ENCODE results near the gene BTBD16. TPM values are rescaled to one million over a fixed set of nuclear protein-coding genes. Genes with fewer than 3 reads are reported as not detected.

BTBD16 gene
- total and polyA plus RNA-seq, 9 donors = 0.27 to 0.50 (median 0.40) TPM; not detected in 6

DNA sequence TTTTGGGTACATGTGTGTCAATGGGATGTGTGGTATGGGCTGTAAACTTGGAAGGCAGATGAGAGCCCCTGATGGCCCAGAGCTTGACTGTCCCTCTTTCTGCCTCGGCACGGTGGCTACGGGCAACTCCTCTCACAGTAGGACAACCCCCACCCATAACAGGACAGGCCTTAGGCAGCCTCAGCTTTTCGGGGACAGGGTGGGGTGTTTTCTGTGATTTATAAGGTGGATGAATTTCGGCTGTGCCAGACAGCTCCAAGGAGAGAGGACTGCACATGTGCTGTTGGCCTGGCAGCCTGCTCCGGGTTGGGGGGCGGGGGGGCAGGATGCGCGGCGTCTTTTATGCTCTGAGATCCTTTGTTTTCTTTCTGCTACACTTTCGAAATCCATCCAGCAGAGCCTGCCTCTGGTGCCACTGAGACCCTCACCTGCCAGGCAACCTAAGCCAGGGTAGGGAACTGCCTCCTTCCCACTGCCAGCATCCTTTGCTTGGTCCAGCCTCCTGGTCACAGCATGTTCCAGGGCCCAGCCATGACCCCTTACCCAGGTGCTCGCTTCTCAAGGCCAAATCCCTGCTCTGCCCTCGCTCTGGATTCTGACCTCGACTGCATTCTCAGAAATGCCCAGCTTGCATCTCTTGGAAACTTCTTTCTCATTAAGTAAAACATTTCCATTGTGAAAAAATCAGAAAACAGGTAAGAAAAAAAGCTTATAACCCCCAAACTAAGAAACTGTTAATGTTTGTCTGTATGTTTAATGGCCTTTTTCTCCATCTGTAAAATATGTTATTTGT lies 15.4 kb upstream of the BTBD16 start:
- Histone ChIP-seq H3K4me3 (ENCODE audit: low read length) (no peak overlapping the region), H3K9me3 (replicated peaks; ENCODE audit: control insufficient read depth, low read depth, low read length) (no peaks in the 10 kb centered on the region), H3K27ac (ENCODE audit: low read length) (no peak overlapping the region), H3K27me3 (ENCODE audit: control insufficient read depth, insufficient read depth, low read length) (no peaks in the 10 kb centered on the region), H3K4me1 (ENCODE audit: control insufficient read depth, insufficient read depth, low read length) (peaks cover 6% of the 10 kb centered on the region), H3K36me3 (ENCODE audit: control insufficient read depth, insufficient read depth, low read length) (peaks cover 47% of the 10 kb centered on the region)
- WGBS (ENCODE audit: insufficient coverage) = 86% methylated on average over 9 of the region's 14 CpGs
- DNase-seq = no peak

DNA sequence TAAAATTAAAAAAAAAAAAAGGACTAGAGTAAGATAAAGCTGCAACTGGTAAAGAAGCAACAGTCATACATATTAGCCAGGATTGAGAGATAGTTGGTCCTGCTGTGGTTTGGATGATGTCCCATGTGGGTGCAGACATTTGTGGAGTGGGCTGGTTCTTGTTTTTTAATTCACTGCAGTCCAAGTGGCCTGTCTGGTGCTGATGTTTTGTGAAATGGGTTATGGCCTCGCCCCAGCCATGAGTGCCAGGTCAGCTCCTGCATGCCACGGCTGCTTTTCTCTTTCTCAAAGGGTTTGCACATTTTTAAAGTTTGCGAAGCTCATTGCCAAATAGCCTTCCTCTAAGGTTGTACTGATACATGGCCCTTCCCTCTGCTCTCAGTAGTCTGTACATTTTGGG lies 14.1 kb upstream of the BTBD16 start:
- Histone ChIP-seq H3K27me3 (ENCODE audit: control insufficient read depth, insufficient read depth, low read length) (no peaks in the 10 kb centered on the region), H3K27ac (ENCODE audit: low read length) (no peak overlapping the region), H3K9me3 (replicated peaks; ENCODE audit: control insufficient read depth, low read depth, low read length) (peaks cover 7% of the 10 kb centered on the region), H3K36me3 (ENCODE audit: control insufficient read depth, insufficient read depth, low read length) (peaks cover 37% of the 10 kb centered on the region), H3K4me3 (ENCODE audit: low read length) (no peak overlapping the region), H3K4me1 (ENCODE audit: control insufficient read depth, insufficient read depth, low read length) (peaks cover 6% of the 10 kb centered on the region)
- 100% methylated on average over 1 of the region's 3 CpGs for WGBS (ENCODE audit: insufficient coverage)
- no peak for DNase-seq

DNA sequence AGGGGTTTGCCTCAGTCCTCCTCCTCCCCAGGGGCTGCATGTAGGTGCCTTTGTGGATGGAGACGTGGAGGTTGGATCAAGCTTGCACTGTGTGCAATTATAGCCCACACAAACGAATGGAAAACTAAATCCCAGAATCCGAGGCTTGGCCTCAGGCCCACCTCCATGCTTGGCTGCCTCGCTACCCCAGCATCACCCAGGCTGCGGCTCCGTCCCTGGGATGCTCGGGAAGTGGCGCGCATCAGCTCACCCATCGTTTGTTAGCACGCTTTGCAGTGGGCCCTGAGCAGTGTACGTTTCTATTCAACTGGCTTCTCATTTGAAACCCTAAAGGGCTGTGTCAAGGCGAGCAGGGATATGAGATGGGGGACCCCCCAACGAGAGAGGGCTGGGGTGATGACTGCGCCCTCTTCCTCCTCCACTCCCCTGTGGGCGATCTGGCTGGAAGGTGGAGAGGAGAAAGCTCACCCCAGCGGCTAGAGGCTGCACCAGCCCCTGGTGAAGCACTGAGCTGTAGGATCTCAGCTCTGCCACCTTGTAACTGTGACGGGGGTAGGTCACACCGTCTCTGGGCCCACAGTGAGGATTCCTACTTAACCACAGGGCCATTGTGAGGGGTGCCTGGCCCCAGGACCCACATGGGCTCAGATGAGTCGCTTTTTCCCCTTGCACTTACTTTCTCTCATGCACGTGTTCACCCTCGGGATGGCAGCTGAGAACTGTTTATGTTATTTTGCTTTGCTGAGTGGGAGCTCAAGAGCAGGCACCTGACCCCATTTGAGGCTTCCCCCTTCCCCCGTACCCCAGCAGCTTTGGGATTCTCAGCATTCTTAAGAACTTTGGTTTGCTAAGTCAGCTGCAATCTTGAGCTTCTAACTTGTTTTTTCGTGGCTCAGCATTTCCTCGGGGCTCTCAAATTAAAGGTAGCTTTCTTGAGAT lies 12.7 kb upstream of the BTBD16 start:
- Histone ChIP-seq H3K36me3 (ENCODE audit: control insufficient read depth, insufficient read depth, low read length) (peaks cover 30% of the 10 kb centered on the region), H3K4me3 (ENCODE audit: low read length) (no peak overlapping the region)
- peak; percentile 41 for DNase-seq

DNA sequence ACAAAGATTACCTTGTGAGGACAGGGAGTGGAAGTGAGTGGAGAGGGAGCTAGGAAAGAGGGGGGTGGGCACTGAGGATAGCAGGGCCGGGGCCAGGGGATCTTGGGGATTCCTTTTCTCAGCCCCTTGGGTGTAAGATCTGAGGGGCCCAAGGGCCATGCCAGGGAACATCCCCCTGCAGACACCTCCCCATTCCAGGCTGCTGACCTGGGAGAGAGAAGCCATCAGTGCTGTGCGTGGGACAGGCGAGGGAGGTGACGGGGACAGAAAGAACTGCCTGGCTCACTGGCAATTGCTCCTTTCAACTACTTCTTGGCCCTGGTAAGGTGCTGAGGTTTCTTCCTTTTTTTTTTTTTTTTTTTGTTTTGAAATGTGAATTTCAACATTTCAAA lies 12.0 kb upstream of the BTBD16 start:
- peaks cover 27% of the 10 kb centered on the region for H3K36me3 ChIP-seq (ENCODE audit: control insufficient read depth, insufficient read depth, low read length)
- H3K4me3 ChIP-seq (ENCODE audit: low read length) = no peak overlapping the region
- H3K27ac ChIP-seq (ENCODE audit: low read length) = no peak overlapping the region
- peaks cover 10% of the 10 kb centered on the region for H3K4me1 ChIP-seq (ENCODE audit: control insufficient read depth, insufficient read depth, low read length)
- H3K9me3 ChIP-seq (replicated peaks; ENCODE audit: control insufficient read depth, low read depth, low read length) = peaks cover 11% of the 10 kb centered on the region
- H3K27me3 ChIP-seq (ENCODE audit: control insufficient read depth, insufficient read depth, low read length) = no peaks in the 10 kb centered on the region
- DNase-seq = no peak
- WGBS (ENCODE audit: insufficient coverage) = no CpG with 5 or more reads among the region's 4 CpGs

More for the DNA sequence above, 12.7 kb upstream of the BTBD16 start:
- Histone ChIP-seq H3K27me3 (ENCODE audit: control insufficient read depth, insufficient read depth, low read length) (no peaks in the 10 kb centered on the region), H3K4me1 (ENCODE audit: control insufficient read depth, insufficient read depth, low read length) (peaks cover 6% of the 10 kb centered on the region), H3K27ac (ENCODE audit: low read length) (no peak overlapping the region), H3K9me3 (replicated peaks; ENCODE audit: control insufficient read depth, low read depth, low read length) (peaks cover 9% of the 10 kb centered on the region)
- 50% methylated on average over 11 of the region's 25 CpGs for WGBS (ENCODE audit: insufficient coverage)

DNA sequence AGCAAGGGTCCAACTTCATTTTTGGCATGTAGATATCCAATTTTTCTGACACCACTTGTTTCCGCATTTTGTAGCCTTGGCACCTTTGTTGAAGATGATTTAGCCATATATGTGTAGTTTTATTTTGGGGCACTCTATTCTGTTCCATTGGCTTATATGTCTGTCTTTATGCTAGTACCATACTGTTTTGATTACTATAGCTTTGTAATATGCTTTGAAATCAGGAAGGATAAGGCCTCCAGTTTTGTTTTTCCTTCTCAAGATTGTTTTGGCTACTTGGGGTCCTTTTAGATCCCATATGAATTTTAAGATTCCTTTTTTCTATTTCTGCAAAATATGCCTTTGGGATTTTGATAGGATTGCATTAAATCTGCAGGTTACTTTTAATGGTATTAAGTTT lies 9.5 kb upstream of the BTBD16 start:
- Histone ChIP-seq H3K27ac (ENCODE audit: low read length) (no peak overlapping the region), H3K27me3 (ENCODE audit: control insufficient read depth, insufficient read depth, low read length) (no peaks in the 10 kb centered on the region), H3K4me1 (ENCODE audit: control insufficient read depth, insufficient read depth, low read length) (peaks cover 17% of the 10 kb centered on the region), H3K4me3 (ENCODE audit: low read length) (no peak overlapping the region), H3K36me3 (ENCODE audit: control insufficient read depth, insufficient read depth, low read length) (peaks cover 18% of the 10 kb centered on the region), H3K9me3 (replicated peaks; ENCODE audit: control insufficient read depth, low read depth, low read length) (peaks cover 11% of the 10 kb centered on the region)
- no peak for DNase-seq
- WGBS (ENCODE audit: insufficient coverage) = no CpG with 5 or more reads among the region's 1 CpG

DNA sequence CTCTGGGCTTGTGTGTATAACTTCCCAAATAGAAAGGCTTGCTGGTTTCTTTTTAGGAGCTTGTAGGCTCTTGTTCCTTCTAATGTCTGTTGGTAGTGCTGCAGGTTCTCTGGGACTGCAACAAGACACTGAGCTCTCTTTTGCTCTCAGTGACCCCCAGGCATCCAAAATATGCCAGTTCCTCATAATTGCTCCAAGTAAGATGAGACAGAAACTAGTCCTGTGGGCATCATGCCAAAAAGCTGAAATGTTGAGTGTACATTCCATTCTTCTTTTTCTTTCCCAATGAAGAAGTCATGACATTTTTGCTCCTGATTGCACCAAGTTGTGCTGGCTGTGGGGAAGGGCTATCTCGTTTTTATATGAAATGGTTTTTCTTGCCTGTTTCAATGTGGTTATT lies 7.1 kb upstream of the BTBD16 start:
- no peak for DNase-seq
- WGBS (ENCODE audit: insufficient coverage) = no CpG with 5 or more reads among the region's 1 CpG

DNA sequence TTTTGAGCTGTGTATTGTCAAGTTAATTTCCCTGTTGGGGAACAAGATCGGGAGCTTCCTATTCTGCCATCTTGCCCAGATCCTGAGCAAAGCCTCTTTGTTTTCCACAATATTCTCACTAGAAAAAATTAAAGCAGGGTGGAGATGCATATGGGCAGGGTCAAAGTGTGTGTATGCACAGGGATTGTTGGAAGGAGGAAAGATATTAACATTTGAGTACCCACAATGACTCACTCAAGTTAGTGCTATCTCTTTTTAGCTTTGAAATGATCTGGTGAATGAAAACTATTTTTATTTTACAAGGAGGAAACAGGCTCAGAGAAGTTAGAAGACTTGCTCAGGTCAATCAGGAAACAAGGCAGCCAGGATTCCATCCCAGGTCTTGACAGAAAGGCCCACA lies 6.7 kb upstream of the BTBD16 start:
- WGBS (ENCODE audit: insufficient coverage) = no CpG with 5 or more reads among the region's 1 CpG
- H3K27ac ChIP-seq (ENCODE audit: low read length) = no peak overlapping the region
- DNase-seq = no peak

More for the DNA sequence above, 7.1 kb upstream of the BTBD16 start:
- Histone ChIP-seq H3K27ac (ENCODE audit: low read length) (peak overlapping the region; percentile 42), H3K36me3 (ENCODE audit: control insufficient read depth, insufficient read depth, low read length) (peaks cover 12% of the 10 kb centered on the region), H3K4me3 (ENCODE audit: low read length) (no peak overlapping the region), H3K4me1 (ENCODE audit: control insufficient read depth, insufficient read depth, low read length) (peaks cover 12% of the 10 kb centered on the region), H3K9me3 (replicated peaks; ENCODE audit: control insufficient read depth, low read depth, low read length) (peaks cover 11% of the 10 kb centered on the region), H3K27me3 (ENCODE audit: control insufficient read depth, insufficient read depth, low read length) (no peaks in the 10 kb centered on the region)

DNA sequence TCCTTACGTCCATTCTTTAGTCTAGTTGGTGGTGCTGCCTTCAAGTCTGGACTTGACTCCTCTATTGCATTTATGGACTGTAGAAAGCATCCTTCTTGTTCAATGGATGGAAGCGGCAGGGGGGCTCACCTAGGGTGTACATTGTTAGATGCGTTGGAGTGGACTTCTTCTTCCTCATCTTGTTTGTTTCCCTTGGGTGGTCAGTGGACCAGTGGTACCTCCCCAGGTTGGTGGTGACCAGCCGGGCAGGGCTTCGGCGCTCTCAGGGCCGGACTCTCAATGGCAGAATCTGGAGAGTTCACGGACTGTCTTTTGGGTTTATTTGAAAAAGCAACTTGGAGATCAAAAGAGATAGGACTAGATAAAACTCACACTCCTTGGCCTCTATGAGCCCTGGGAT lies 6.2 kb upstream of the BTBD16 start:
- Histone ChIP-seq H3K36me3 (ENCODE audit: control insufficient read depth, insufficient read depth, low read length) (peaks cover 20% of the 10 kb centered on the region), H3K27ac (ENCODE audit: low read length) (no peak overlapping the region)

More for the DNA sequence above, 6.7 kb upstream of the BTBD16 start:
- Histone ChIP-seq H3K36me3 (ENCODE audit: control insufficient read depth, insufficient read depth, low read length) (peaks cover 15% of the 10 kb centered on the region), H3K9me3 (replicated peaks; ENCODE audit: control insufficient read depth, low read depth, low read length) (peaks cover 11% of the 10 kb centered on the region), H3K4me3 (ENCODE audit: low read length) (no peak overlapping the region), H3K4me1 (ENCODE audit: control insufficient read depth, insufficient read depth, low read length) (peaks cover 15% of the 10 kb centered on the region), H3K27me3 (ENCODE audit: control insufficient read depth, insufficient read depth, low read length) (no peaks in the 10 kb centered on the region)

DNA sequence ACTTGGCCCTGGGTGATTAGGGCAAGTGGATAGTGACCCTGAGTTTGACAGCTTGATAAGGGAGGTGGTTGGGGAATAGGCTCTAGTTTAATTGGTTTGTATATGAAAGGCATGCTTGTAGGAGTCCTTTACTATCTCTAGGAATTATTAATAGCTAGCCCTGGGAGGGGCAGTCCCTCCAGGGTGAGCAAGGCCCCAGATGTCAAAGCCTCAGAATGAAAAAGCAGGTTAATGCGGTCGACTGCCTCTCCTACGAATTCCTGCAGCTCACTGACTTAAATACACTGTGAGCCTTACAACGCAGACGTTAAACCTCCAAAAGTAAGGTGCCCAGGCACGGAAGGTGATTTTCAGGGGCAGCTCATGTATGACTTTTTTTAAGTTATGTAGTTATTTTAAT lies 5.2 kb upstream of the BTBD16 start:
- H3K27ac ChIP-seq (ENCODE audit: low read length) = no peak overlapping the region
- WGBS (ENCODE audit: insufficient coverage) = 100% methylated on average over 1 of the region's 6 CpGs
- no peaks in the 10 kb centered on the region for H3K27me3 ChIP-seq (ENCODE audit: control insufficient read depth, insufficient read depth, low read length)
- no peak for DNase-seq
- no peak overlapping the region for H3K4me3 ChIP-seq (ENCODE audit: low read length)
- peaks cover 11% of the 10 kb centered on the region for H3K9me3 ChIP-seq (replicated peaks; ENCODE audit: control insufficient read depth, low read depth, low read length)
- H3K36me3 ChIP-seq (ENCODE audit: control insufficient read depth, insufficient read depth, low read length) = peaks cover 21% of the 10 kb centered on the region
- peaks cover 18% of the 10 kb centered on the region for H3K4me1 ChIP-seq (ENCODE audit: control insufficient read depth, insufficient read depth, low read length)

More for the DNA sequence above, 6.2 kb upstream of the BTBD16 start:
- no peak for DNase-seq
- no peak overlapping the region for H3K4me3 ChIP-seq (ENCODE audit: low read length)
- peaks cover 18% of the 10 kb centered on the region for H3K4me1 ChIP-seq (ENCODE audit: control insufficient read depth, insufficient read depth, low read length)
- 100% methylated on average over 2 of the region's 8 CpGs for WGBS (ENCODE audit: insufficient coverage)
- H3K9me3 ChIP-seq (replicated peaks; ENCODE audit: control insufficient read depth, low read depth, low read length) = peaks cover 11% of the 10 kb centered on the region
- H3K27me3 ChIP-seq (ENCODE audit: control insufficient read depth, insufficient read depth, low read length) = no peaks in the 10 kb centered on the region
